ENCODE measurements around the gene ZNF784.

Gene ZNF784

DNA sequence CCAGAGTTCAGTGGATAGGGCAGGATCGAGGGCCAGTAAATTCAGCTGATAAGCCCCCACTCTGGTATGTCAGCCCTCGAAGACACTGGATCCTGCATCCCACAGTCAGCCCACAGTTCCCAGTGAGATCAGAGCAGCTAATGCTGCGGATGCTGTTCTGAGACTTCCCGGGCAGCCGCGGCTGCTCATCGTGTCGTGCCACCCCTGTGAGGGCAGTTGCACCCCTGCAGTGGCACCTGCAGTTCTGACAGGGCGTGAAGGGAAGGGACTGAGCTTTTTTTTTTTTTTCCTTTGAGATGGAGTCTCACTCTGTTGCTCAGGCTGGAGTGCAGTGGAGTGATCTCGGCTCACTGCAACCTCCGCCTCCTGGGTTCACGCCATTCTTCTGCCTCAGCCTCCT, 43.1 kb upstream of the ZNF784 start:
- Histone ChIP-seq H3K27me3 (ENCODE audit: control insufficient read depth, insufficient read depth, low read length) (no peaks in the 10 kb centered on the region), H3K4me1 (ENCODE audit: control insufficient read depth, insufficient read depth, low read length) (no peaks in the 10 kb centered on the region), H3K9me3 (ENCODE audit: control insufficient read depth, insufficient read depth, low read length) (no peaks in the 10 kb centered on the region), H3K4me3 (ENCODE audit: low read length) (no peak overlapping the region), H3K36me3 (ENCODE audit: control insufficient read depth, insufficient read depth, low read length) (peaks cover 67% of the 10 kb centered on the region), H3K27ac (ENCODE audit: low read length) (no peak overlapping the region)
- no CpG with 5 or more reads among the region's 12 CpGs for WGBS (ENCODE audit: insufficient coverage, insufficient read length)
- DNase-seq (ENCODE audit: low read depth, low spot score), result no peak

DNA sequence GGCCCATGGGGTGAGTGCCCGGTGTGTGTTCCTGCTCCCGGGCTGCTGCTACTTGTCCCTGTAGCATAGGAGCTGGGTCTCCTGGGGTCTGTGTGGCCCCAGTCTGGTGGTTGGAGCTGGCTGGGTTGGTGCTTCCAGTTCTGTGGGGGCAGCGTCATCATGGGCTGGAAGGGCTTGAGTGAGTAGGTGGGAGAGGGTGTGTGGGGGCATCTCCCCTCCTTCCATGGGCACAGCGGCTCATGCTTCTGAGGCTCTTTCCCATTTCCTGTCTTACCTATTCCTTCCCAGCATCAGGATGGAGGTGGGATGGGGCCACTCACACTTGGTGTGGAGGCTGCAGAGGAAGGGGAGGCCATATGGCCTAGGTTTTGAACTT, 42.6 kb upstream of the ZNF784 start:
- no peaks in the 10 kb centered on the region for H3K4me1 ChIP-seq (ENCODE audit: control insufficient read depth, insufficient read depth, low read length)
- WGBS (ENCODE audit: insufficient coverage, insufficient read length), result no CpG with 5 or more reads among the region's 4 CpGs
- no peaks in the 10 kb centered on the region for H3K27me3 ChIP-seq (ENCODE audit: control insufficient read depth, insufficient read depth, low read length)
- H3K27ac ChIP-seq (ENCODE audit: low read length), result no peak overlapping the region
- DNase-seq (ENCODE audit: low read depth, low spot score), result no peak
- no peaks in the 10 kb centered on the region for H3K9me3 ChIP-seq (ENCODE audit: control insufficient read depth, insufficient read depth, low read length)
- peaks cover 70% of the 10 kb centered on the region for H3K36me3 ChIP-seq (ENCODE audit: control insufficient read depth, insufficient read depth, low read length)
- H3K4me3 ChIP-seq (ENCODE audit: low read length), result no peak overlapping the region

DNA sequence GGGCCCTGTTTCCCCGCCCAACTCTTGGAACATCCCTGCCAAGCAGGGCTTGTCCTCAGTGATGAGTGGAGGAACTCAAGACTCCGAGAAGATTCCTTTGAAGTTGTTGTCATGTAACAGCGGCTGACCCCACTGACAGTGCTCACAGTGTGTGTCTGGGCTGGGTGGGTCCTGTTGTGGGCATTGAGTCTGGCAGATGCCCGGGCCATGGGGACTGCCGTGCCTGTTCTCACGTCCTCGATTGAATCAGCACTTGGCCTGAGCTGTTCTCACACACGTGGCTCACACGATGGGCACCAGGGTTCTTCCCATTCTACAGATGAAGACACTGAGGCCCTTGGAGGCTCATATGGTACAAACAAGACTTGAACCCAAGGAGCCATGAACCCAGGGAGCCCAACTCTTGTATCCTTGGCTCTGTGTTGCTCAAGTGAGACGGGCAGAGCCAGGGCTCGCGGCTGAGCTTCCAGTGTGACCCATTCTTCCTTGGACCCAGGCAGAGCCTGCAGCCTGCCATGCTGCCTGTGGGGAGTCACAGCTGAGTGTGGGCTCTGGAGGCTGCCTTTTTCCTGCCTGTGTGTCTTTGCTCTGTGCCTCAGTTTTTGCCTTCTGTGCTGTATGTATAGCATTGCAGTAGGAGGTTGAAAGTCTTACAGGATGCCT, 42.1 kb upstream of the ZNF784 start:
- Histone ChIP-seq H3K9me3 (ENCODE audit: control insufficient read depth, insufficient read depth, low read length) (no peaks in the 10 kb centered on the region), H3K4me3 (ENCODE audit: low read length) (no peak overlapping the region), H3K27ac (ENCODE audit: low read length) (no peak overlapping the region), H3K27me3 (ENCODE audit: control insufficient read depth, insufficient read depth, low read length) (no peaks in the 10 kb centered on the region), H3K36me3 (ENCODE audit: control insufficient read depth, insufficient read depth, low read length) (peaks cover 75% of the 10 kb centered on the region), H3K4me1 (ENCODE audit: control insufficient read depth, insufficient read depth, low read length) (no peaks in the 10 kb centered on the region)
- WGBS (ENCODE audit: insufficient coverage, insufficient read length), result no CpG with 5 or more reads among the region's 12 CpGs
- DNase-seq (ENCODE audit: low read depth, low spot score), result no peak

DNA sequence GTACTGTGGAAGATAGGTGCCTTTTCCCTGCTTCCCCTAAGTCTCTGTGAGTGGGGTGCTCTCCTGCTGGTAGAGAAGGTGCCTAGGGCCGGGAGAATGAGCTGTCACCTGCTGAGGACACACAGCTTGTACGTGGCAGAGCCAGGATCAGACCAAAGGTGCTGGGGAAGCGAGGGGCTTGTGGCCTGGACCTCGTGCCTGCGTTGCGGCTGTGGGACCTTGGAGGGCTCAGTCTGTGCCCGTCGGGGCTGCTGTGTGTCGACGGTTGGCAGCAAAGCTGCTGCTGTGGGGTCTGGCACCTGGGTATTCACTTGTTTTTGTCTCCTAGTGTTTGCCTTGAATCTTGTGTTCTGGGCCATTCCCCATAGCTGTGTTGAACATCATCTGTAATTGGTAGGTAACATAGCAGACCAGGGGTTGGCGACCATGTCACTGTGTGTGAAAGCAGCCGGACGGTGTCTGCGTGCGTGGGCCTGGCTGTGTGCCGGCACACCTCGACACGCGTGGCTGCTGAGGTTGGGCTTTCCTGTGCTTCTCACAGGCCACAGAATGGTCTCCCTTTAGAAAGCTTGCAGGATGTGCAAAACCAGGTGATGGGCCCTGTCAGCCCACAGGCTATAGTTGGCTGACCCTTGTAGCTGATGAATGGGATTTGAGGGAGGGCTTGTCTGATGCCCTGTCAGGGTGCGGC, 39.6 kb upstream of the ZNF784 start:
- no peaks in the 10 kb centered on the region for H3K9me3 ChIP-seq (ENCODE audit: control insufficient read depth, insufficient read depth, low read length)
- no peaks in the 10 kb centered on the region for H3K4me1 ChIP-seq (ENCODE audit: control insufficient read depth, insufficient read depth, low read length)
- DNase-seq (ENCODE audit: low read depth, low spot score), result no peak
- H3K27ac ChIP-seq (ENCODE audit: low read length), result no peak overlapping the region
- WGBS (ENCODE audit: insufficient coverage, insufficient read length), result no CpG with 5 or more reads among the region's 20 CpGs
- H3K36me3 ChIP-seq (ENCODE audit: control insufficient read depth, insufficient read depth, low read length), result peaks cover 78% of the 10 kb centered on the region
- no peaks in the 10 kb centered on the region for H3K27me3 ChIP-seq (ENCODE audit: control insufficient read depth, insufficient read depth, low read length)
- H3K4me3 ChIP-seq (ENCODE audit: low read length), result no peak overlapping the region

DNA sequence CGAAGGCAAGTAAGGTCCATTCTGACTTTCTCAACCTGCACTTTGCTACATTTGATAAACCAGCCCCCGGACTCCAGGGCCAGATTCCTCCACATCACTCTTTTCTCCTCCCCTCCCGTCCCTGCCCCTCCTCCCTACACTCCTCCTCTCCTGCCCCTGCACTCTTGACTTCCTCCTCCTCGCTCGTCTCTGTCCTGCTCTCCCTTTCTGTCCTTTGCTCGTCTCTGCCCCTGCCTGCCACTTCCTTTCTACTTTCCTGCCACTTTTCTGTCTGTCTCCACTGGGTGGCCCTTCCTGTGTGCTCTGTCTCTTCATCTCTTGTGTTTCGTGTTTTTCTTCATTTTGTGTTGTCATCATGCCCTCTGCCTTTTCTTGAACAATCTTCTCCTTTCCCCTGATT, 37.5 kb upstream of the ZNF784 start:
- no peak for DNase-seq (ENCODE audit: low read depth, low spot score)
- H3K27me3 ChIP-seq (ENCODE audit: control insufficient read depth, insufficient read depth, low read length), result no peaks in the 10 kb centered on the region
- no CpG with 5 or more reads among the region's 7 CpGs for WGBS (ENCODE audit: insufficient coverage, insufficient read length)
- H3K4me3 ChIP-seq (ENCODE audit: low read length), result no peak overlapping the region
- H3K9me3 ChIP-seq (ENCODE audit: control insufficient read depth, insufficient read depth, low read length), result no peaks in the 10 kb centered on the region
- peaks cover 1% of the 10 kb centered on the region; the same call in 1 of the 2 replicates for H3K4me1 ChIP-seq (ENCODE audit: control insufficient read depth, insufficient read depth, low read length)
- H3K27ac ChIP-seq (ENCODE audit: low read length), result no peak overlapping the region
- H3K36me3 ChIP-seq (ENCODE audit: control insufficient read depth, insufficient read depth, low read length), result peaks cover 61% of the 10 kb centered on the region

DNA sequence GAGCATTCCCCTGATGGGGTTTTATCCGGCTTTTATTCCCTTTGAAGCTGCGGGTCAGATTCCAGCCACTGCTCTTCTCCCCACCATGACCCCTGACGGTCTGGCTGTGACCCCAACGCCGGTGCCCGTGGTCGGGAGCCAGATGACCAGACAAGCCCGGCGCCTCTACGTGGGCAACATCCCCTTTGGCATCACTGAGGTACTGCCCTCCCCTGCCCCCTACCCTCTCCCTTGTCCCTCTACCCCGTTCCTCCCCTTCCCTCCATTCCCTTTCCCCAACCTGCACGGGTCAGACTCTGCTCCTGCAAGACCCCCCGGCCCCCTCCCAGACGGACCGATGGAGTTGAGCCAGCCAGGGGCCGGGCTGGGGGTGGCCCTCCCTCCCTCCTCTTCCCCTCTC, 36.6 kb upstream of the ZNF784 start:
- no CpG with 5 or more reads among the region's 16 CpGs for WGBS (ENCODE audit: insufficient coverage, insufficient read length)
- no peaks in the 10 kb centered on the region for H3K27me3 ChIP-seq (ENCODE audit: control insufficient read depth, insufficient read depth, low read length)
- no peaks in the 10 kb centered on the region for H3K9me3 ChIP-seq (ENCODE audit: control insufficient read depth, insufficient read depth, low read length)
- H3K27ac ChIP-seq (ENCODE audit: low read length), result no peak overlapping the region
- no peak overlapping the region for H3K4me3 ChIP-seq (ENCODE audit: low read length)
- H3K4me1 ChIP-seq (ENCODE audit: control insufficient read depth, insufficient read depth, low read length), result peaks cover 1% of the 10 kb centered on the region; the same call in 1 of the 2 replicates
- no peak for DNase-seq (ENCODE audit: low read depth, low spot score)
- H3K36me3 ChIP-seq (ENCODE audit: control insufficient read depth, insufficient read depth, low read length), result peaks cover 53% of the 10 kb centered on the region

DNA sequence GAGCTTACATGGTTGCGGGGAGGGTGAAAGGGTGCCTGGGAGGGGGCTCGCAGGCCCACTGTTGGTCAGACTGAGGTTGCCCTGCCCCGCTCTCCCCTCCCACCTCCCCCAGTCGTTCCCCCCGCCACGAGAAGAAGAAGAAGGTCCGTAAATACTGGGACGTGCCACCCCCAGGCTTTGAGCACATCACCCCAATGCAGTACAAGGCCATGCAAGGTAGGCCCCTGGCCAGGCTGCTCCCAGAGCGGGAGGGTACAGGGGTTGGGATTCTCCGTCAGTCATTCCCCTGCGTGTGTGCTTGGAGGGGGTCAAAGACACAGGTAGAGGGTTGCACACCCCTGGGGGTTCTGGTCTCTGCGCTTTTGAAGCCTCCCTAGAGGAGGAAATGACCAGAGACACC, 36.0 kb upstream of the ZNF784 start:
- Histone ChIP-seq H3K4me1 (ENCODE audit: control insufficient read depth, insufficient read depth, low read length) (peaks cover 1% of the 10 kb centered on the region; the same call in 1 of the 2 replicates), H3K27ac (ENCODE audit: low read length) (no peak overlapping the region), H3K4me3 (ENCODE audit: low read length) (no peak overlapping the region), H3K36me3 (ENCODE audit: control insufficient read depth, insufficient read depth, low read length) (peaks cover 50% of the 10 kb centered on the region), H3K9me3 (ENCODE audit: control insufficient read depth, insufficient read depth, low read length) (no peaks in the 10 kb centered on the region), H3K27me3 (ENCODE audit: control insufficient read depth, insufficient read depth, low read length) (no peaks in the 10 kb centered on the region)
- DNase-seq (ENCODE audit: low read depth, low spot score), result no peak
- WGBS (ENCODE audit: insufficient coverage, insufficient read length), result no CpG with 5 or more reads among the region's 12 CpGs

DNA sequence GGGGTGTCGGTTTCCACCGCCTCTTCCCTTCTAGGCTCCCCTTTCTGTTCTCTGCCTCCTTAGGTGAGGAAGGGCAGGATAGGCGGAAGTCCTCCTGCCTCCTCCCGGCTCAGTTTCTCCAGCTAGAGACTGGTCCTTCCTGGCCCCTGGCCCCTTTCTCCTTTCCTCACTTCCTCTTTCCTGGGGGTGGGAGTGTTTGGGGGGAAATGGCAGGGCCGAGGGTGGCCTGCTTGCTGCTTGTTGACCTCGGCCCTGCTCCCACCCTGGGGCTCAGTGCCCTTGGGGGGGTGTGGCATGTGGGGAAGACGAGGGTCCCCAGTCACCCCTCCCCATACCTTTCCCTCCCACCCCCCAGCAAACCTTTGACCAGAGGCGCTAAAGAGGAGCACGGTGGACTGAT, 35.5 kb upstream of the ZNF784 start:
- WGBS (ENCODE audit: insufficient coverage, insufficient read length), result no CpG with 5 or more reads among the region's 9 CpGs
- Histone ChIP-seq H3K27me3 (ENCODE audit: control insufficient read depth, insufficient read depth, low read length) (no peaks in the 10 kb centered on the region), H3K27ac (ENCODE audit: low read length) (no peak overlapping the region), H3K9me3 (ENCODE audit: control insufficient read depth, insufficient read depth, low read length) (no peaks in the 10 kb centered on the region), H3K4me1 (ENCODE audit: control insufficient read depth, insufficient read depth, low read length) (peaks cover 1% of the 10 kb centered on the region; the same call in 1 of the 2 replicates), H3K36me3 (ENCODE audit: control insufficient read depth, insufficient read depth, low read length) (peaks cover 47% of the 10 kb centered on the region), H3K4me3 (ENCODE audit: low read length) (no peak overlapping the region)
- DNase-seq (ENCODE audit: low read depth, low spot score), result no peak

DNA sequence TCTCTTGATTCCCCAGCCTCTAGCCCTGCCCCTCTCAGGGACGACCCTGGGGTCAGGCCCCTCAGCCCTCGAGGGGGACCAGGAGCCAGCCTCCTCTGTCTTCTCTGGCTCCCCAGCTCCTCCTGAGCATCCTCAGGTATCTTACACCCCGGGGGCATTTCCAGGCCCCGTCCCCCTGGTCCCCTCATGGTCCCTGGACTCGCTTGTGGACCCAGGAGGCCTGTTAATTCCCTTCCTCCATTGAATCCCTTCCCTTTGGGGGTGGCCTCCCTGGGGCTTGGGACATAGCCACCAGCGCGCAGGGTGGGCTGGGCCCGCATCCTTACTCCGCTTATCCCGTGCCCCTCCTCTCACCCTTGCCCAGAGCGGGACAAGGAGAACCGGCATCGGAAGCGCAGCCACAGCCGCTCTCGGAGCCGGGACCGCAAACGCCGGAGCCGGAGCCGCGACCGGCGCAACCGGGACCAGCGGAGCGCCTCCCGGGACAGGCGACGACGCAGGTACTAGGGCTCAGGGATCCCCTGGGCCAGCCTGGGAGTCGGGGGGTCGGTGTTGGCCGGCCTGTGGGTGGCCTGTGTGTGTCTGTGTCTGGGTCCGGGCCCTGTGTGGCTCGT, 34.6 kb upstream of the ZNF784 start:
- H3K27ac ChIP-seq (ENCODE audit: low read length), result no peak overlapping the region

DNA sequence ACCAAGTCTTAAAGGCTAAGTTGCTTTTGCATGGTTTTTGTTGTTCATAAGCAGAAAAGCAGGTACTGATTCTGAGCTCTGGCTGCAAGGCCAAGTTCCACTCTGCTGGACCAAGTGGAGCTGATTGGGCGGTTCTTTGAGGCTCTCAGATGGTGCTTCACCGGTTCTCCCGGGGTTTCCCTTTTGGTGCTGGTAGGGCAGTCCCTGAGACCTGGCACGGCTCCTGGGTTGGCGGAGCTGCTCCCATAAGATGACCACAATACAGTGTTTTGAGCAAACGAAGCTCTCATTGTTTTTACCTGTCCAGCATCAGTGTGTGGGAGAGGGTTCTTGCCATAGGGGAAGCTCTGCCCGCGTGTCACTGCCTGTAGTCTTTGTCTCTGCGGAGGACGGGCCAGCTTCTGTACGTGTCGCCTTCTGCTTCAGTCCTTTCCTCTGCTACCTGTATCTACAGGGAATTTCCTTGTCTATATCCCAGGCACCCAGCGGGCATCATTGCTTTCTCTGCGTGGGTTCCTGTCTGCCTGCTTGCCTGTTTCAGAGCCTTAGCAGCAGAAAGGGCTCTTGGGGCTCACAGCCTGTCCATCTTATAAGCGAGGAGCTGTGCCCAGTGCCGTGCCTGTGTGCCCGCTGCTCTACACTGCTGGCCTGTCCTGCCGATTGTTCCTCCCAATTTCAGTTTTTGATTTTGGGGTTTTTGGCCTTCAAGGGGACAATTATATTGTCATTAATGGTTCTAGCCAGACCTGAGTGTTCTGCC, 32.8 kb upstream of the ZNF784 start:
- DNase-seq (ENCODE audit: low read depth, low spot score), result no peak
- peaks cover 24% of the 10 kb centered on the region for H3K36me3 ChIP-seq (ENCODE audit: control insufficient read depth, insufficient read depth, low read length)
- peaks cover 1% of the 10 kb centered on the region; the same call in 1 of the 2 replicates for H3K4me1 ChIP-seq (ENCODE audit: control insufficient read depth, insufficient read depth, low read length)
- WGBS (ENCODE audit: insufficient coverage, insufficient read length), result no CpG with 5 or more reads among the region's 18 CpGs
- H3K27me3 ChIP-seq (ENCODE audit: control insufficient read depth, insufficient read depth, low read length), result no peaks in the 10 kb centered on the region
- no peak overlapping the region for H3K27ac ChIP-seq (ENCODE audit: low read length)
- H3K4me3 ChIP-seq (ENCODE audit: low read length), result no peak overlapping the region
- H3K9me3 ChIP-seq (ENCODE audit: control insufficient read depth, insufficient read depth, low read length), result no peaks in the 10 kb centered on the region

More for the DNA sequence above, 34.6 kb upstream of the ZNF784 start:
- Histone ChIP-seq H3K9me3 (ENCODE audit: control insufficient read depth, insufficient read depth, low read length) (no peaks in the 10 kb centered on the region), H3K4me1 (ENCODE audit: control insufficient read depth, insufficient read depth, low read length) (peaks cover 1% of the 10 kb centered on the region; the same call in 1 of the 2 replicates), H3K36me3 (ENCODE audit: control insufficient read depth, insufficient read depth, low read length) (peaks cover 40% of the 10 kb centered on the region), H3K27me3 (ENCODE audit: control insufficient read depth, insufficient read depth, low read length) (no peaks in the 10 kb centered on the region), H3K4me3 (ENCODE audit: low read length) (no peak overlapping the region)
- no CpG with 5 or more reads among the region's 37 CpGs for WGBS (ENCODE audit: insufficient coverage, insufficient read length)
- no peak for DNase-seq (ENCODE audit: low read depth, low spot score)
